Cardiac muscle cell (in vitro differentiated cells and primary cell): Measurements from ENCODE around the gene MED13L. TPM values are rescaled to one million over a fixed set of nuclear protein-coding genes. Genes with fewer than 3 reads are reported as not detected.
A peak's percentile ranks its signal among the peaks of the same experiment; 100 is the strongest.

ENCODE experiments used
- DNase-seq, 2 donors: peaks; one replicate each; pipeline versions ENCODE4 v3.0.0 to v3.0.0-alpha.2; 2010 to 2017; ENCODE audit warnings: low read depth in 1 of 2, low spot score in 1 of 2
- H3K27ac ChIP-seq: fragments of 200-600 bp; sonication (generic); 2 replicates; pipeline ENCODE4 v1.5.1; 2016
- H3K27me3 ChIP-seq: fragments of 200-600 bp; sonication (generic); 2 replicates; pipeline ENCODE4 v1.6.0; 2016; ENCODE audit warnings: control low read depth
- H3K36me3 ChIP-seq: fragments of 200-600 bp; sonication (generic); 2 replicates; pipeline ENCODE4 v1.5.1; 2016; ENCODE audit warnings: control low read depth
- H3K4me1 ChIP-seq: fragments of 200-600 bp; sonication (generic); 2 replicates; pipeline ENCODE4 v1.8.1; 2017; ENCODE audit warnings: low read depth, mild to moderate bottlenecking, mixed run types
- H3K4me3 ChIP-seq: fragments of 200-600 bp; sonication (generic); 2 replicates; pipeline ENCODE4 v1.5.1; 2016; ENCODE audit warnings: mild to moderate bottlenecking
- H3K9me3 ChIP-seq: fragments of 200-600 bp; sonication (generic); 2 replicates; pipeline ENCODE4 v1.5.1; 2017; ENCODE audit warnings: low read depth, mild to moderate bottlenecking, control low read depth
- polyA plus RNA-seq: library from polyadenylated mRNA; unstranded; fragments of >200 nt; fragmentation: Nextera tagmentation; extraction: Ambion mirVana; gene quantifications from 2 replicates; pipeline ENCODE4 v1.2.1, GENCODE V29; 2016
- total RNA-seq: library from RNA; depleted of rRNA; stranded (reverse); fragments of >200 nt; gene quantifications from 2 replicates; pipeline ENCODE4 v1.2.3, GENCODE V29; 2016
- TF ChIP-seq, protein P1 (sequence below): IDR thresholded peaks from 2 replicates; pipeline ENCODE4 v1.5.1; 2012; ENCODE audit warnings: low read depth, mild to moderate bottlenecking, low read length

MED13L gene
- total and polyA plus RNA-seq, 2 experiments from 2014 or later: 31.3 to 94.3 TPM

DNA sequence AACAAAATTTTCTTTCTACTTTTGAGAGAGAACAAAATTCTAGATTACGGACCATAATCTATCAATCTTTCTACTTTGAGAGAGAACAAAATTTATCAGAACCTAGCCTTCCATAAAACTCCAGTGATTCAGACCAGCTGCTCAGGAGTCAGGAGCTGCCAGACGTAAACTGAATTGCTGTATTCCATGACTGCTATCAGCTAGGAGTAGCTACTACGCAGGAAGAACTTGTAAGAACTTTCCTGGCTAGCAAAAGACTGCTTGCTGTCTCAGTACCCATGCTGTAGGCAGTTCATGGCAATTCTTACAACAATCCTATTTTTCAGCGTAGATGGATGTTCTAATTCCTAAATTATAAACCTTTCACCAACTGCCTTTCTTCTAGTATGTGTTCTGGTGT, 73.3 kb downstream of the MED13L start:
- peak in 1 of 2 donors; percentile 31 for DNase-seq
- Histone ChIP-seq H3K9me3 (no peaks in the 10 kb centered on the region), H3K4me1 (peaks cover 46% of the 10 kb centered on the region), H3K27me3 (no peaks in the 10 kb centered on the region), H3K4me3 (no peak overlapping the region), H3K27ac (peak overlapping the region; percentile 38), H3K36me3 (no peaks in the 10 kb centered on the region)
- TF ChIP-seq, protein P1, sequence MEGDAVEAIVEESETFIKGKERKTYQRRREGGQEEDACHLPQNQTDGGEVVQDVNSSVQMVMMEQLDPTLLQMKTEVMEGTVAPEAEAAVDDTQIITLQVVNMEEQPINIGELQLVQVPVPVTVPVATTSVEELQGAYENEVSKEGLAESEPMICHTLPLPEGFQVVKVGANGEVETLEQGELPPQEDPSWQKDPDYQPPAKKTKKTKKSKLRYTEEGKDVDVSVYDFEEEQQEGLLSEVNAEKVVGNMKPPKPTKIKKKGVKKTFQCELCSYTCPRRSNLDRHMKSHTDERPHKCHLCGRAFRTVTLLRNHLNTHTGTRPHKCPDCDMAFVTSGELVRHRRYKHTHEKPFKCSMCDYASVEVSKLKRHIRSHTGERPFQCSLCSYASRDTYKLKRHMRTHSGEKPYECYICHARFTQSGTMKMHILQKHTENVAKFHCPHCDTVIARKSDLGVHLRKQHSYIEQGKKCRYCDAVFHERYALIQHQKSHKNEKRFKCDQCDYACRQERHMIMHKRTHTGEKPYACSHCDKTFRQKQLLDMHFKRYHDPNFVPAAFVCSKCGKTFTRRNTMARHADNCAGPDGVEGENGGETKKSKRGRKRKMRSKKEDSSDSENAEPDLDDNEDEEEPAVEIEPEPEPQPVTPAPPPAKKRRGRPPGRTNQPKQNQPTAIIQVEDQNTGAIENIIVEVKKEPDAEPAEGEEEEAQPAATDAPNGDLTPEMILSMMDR: no peak

DNA sequence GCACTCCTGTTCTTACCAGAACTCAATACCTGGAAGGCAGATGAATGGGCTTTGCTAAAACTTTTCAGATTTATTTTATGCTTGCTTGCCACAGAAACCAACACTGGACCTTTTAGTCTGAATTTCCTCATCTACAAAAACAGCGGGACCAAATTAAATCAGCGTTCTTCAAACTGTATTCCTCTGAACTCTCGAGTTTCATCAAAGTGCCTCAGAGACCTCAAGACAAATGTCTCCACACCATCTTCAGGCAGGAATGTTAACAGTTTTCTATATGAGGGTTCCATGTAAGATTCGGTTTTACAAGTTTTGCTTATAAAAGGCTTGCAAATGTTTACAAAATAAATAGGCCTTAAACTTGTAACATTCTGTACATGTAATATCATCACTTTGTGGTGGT, 74.6 kb downstream of the MED13L start:
- H3K4me1 ChIP-seq: peaks cover 58% of the 10 kb centered on the region
- H3K4me3 ChIP-seq: no peak overlapping the region
- no peak for DNase-seq
- peak overlapping the region; percentile 60 for H3K27ac ChIP-seq
- no peaks in the 10 kb centered on the region for H3K9me3 ChIP-seq
- H3K36me3 ChIP-seq: no peaks in the 10 kb centered on the region
- TF ChIP-seq, protein P1: no peak
- no peaks in the 10 kb centered on the region for H3K27me3 ChIP-seq

DNA sequence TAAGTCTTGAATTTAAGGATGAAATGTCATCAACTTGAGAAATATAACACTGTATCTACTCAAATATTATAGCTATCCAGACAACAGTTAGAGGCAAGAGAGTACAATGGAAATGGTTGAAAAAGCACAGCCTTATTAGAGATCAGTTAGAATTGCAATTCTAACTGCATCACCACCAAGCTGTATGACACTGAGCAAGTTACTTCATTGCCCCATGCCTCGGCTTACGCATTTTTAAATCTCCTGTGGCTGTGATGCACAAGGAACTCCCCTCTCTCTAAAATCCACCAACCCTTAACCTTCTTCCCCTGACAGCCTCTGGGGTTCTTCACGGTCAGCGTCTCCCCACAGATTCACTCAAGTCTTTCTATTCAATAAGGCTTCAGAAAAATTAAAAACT, 75.1 kb downstream of the MED13L start:
- TF ChIP-seq, protein P1: no peak
- no peak overlapping the region for H3K4me3 ChIP-seq
- peaks cover 58% of the 10 kb centered on the region for H3K4me1 ChIP-seq
- DNase-seq: no peak
- peak overlapping the region; percentile 60 for H3K27ac ChIP-seq
- no peaks in the 10 kb centered on the region for H3K9me3 ChIP-seq
- no peaks in the 10 kb centered on the region for H3K36me3 ChIP-seq
- no peaks in the 10 kb centered on the region for H3K27me3 ChIP-seq

DNA sequence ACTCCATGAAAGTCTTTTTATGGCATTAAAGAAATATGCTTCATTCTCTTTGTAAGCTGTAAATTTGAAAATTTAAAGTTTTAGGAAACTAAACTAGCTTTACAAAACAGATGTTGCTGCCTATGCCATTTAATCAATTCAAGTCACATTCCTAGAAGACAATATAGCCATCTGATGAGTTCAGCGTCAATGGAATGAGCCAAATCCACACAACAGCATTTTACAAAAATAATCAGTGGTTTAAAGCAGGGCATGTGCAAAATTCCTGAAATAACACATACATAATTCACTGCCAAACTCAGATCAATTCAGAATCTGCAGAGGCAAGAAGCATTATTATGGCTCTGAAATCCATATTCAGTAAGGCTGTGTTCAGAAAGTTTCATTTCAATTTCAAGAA, 75.6 kb downstream of the MED13L start:
- DNase-seq: no peak
- Histone ChIP-seq H3K27me3 (no peaks in the 10 kb centered on the region), H3K27ac (peak overlapping the region; percentile 60), H3K4me1 (peaks cover 58% of the 10 kb centered on the region), H3K36me3 (no peaks in the 10 kb centered on the region), H3K9me3 (no peaks in the 10 kb centered on the region), H3K4me3 (no peak overlapping the region)
- TF ChIP-seq, protein P1: no peak

DNA sequence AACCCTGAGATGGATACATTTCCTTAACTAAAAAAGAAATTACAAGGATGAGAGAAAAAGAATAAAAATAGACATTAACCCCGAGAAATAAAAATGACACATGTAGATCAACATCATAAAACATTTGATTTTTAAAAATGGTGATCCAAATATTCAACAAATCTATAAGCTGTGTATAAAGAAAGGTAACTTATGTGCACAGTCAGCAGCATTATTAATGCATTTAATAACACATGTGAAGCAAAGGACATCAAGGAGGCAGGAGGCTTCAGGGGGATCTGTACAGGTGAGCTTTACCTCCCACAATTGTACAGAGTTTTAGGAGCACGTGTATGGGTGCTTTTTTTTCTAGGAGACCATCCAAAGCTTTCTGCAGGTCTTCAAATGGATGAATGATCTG, 76.1 kb downstream of the MED13L start:
- no peak for DNase-seq
- Histone ChIP-seq H3K4me1 (peaks cover 63% of the 10 kb centered on the region), H3K27ac (no peak overlapping the region), H3K27me3 (no peaks in the 10 kb centered on the region), H3K9me3 (no peaks in the 10 kb centered on the region), H3K36me3 (no peaks in the 10 kb centered on the region), H3K4me3 (no peak overlapping the region)
- TF ChIP-seq, protein P1: no peak

DNA sequence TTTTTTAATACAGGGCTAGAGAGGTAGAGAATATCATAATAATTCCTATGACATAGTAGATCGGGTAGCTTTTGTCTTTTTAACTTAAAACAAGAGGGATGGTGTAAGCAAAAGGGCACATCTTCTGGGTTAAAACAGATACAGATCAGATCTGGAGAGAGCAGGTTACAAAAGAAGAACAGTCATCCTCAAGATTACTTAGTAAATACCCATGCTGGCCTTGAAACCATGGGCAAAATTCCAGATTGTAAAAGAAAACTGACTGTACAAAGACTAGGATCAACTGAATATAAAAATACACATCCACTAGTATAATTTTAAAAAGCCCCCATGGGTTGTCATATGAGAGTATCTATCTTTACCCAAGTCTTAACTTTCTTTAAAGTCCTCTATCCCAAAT, 76.7 kb downstream of the MED13L start:
- Histone ChIP-seq H3K4me3 (no peak overlapping the region), H3K27me3 (no peaks in the 10 kb centered on the region), H3K9me3 (no peaks in the 10 kb centered on the region), H3K36me3 (no peaks in the 10 kb centered on the region), H3K27ac (no peak overlapping the region), H3K4me1 (peaks cover 69% of the 10 kb centered on the region)
- TF ChIP-seq, protein P1: no peak
- DNase-seq: peak in 1 of 2 donors; percentile 24
